Vagina (tissue), 2 donors: ENCODE data around the gene ECI2. TPM values are rescaled to one million over a fixed set of nuclear protein-coding genes. Genes with fewer than 3 reads are reported as not detected.

ENCODE experiments used
- DNase-seq, 2 donors: peaks; one replicate each; pipeline ENCODE4 v3.0.0-alpha.2; 2017; ENCODE audit errors: extremely low spot score in 2 of 2
- H3K27ac ChIP-seq: fragments of 200-600 bp; sonication (generic); one replicate; pipeline ENCODE4 v1.5.1; 2019
- H3K27me3 ChIP-seq: fragments of 200-600 bp; sonication (generic); one replicate; pipeline ENCODE4 v1.5.1; 2019
- H3K36me3 ChIP-seq, 2 donors: fragments of 200-600 bp; sonication (generic); one replicate each; pipeline ENCODE4 v1.5.1; 2017 to 2019
- H3K4me1 ChIP-seq: fragments of 200-600 bp; sonication (generic); one replicate; pipeline ENCODE4 v1.5.1; 2019
- H3K4me3 ChIP-seq, 2 donors: fragments of 200-600 bp; sonication (generic); 1 replicate in 1 of 2; 2 replicates in 1 of 2; pipeline ENCODE4 v1.5.1; 2016 to 2019
- H3K9me3 ChIP-seq: fragments of 200-600 bp; sonication (generic); one replicate; pipeline ENCODE4 v1.5.1; 2019
- CTCF ChIP-seq, 3 experiments: fragments of 450-650 bp in 2 of 3; fragments of 200-600 bp in 1 of 3; sonication (generic) in 1 of 3; IDR thresholded peaks; one replicate each; pipeline ENCODE4 v1.5.1; 2017 to 2019; ENCODE audit warnings: antibody characterized with exemption in 3 of 3, mild to moderate bottlenecking in 2 of 3, moderate library complexity in 2 of 3
- POLR2A ChIP-seq, 2 donors: fragments of 450-650 bp; IDR thresholded peaks; one replicate each; pipeline ENCODE4 v1.6.1; 2017; ENCODE audit warnings: antibody characterized with exemption in 2 of 2, mild to moderate bottlenecking in 2 of 2, moderate library complexity in 2 of 2
- POLR2AphosphoS5 ChIP-seq, 2 donors: sonication (generic); formaldehyde crosslinking; IDR thresholded peaks; one replicate each; pipeline ENCODE4 v1.9.0; 2017; ENCODE audit warnings: antibody characterized with exemption in 2 of 2, mild to moderate bottlenecking in 2 of 2, low read depth in 1 of 2; ENCODE audit not compliant: insufficient read depth in 1 of 2
- intact Hi-C: fragments of 100-400 bp; cut with DNase I; formaldehyde crosslinking; loops from one replicate; pipeline ENCODE4 v1.15.1; 2023
- total RNA-seq: library from RNA; depleted of rRNA; stranded (reverse); fragments of >200 nt; gene quantifications from one replicate; pipeline ENCODE4 v1.2.3, GENCODE V29; 2016

The ECI2 gene
- total RNA-seq, 1 donor from 2014 or later = 30.7 TPM

DNA sequence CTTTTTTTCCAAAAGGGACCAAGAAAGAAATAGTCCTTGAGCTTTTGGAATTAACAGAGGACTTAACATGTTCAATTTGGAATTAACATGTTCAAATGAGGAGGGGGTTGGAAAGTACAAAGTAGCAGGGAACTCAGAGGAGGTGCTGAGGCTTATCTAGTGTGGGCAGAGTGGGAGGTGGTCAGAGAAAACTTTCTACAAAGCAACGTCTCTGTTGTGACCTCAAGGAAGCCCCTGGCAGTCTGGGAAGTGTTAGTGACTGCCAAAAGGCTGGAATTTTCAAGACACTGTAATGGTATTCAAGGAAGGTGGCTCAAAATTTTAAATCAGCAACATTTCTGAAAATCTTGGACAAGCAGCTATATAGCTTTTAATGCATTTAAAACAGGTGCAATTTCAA, 7.3 kb downstream of the ECI2 start:
- no peak for TF ChIP-seq POLR2AphosphoS5 (IDR thresholded peaks at IDR 0.05; ENCODE audit: insufficient read depth in 1 of 2, low read depth in 1 of 2)
- TF ChIP-seq CTCF (IDR thresholded peaks at IDR 0.05) = no peak
- TF ChIP-seq POLR2A (IDR thresholded peaks at IDR 0.05) = no peak
- Histone ChIP-seq H3K36me3 (peaks cover 3 to 80% of the 10 kb centered on the region in 2 donors), H3K27ac (no peak overlapping the region), H3K9me3 (no peaks in the 10 kb centered on the region), H3K4me1 (peaks cover 7% of the 10 kb centered on the region), H3K4me3 (no peak overlapping the region), H3K27me3 (no peaks in the 10 kb centered on the region)
- DNase-seq = no peak
- intact Hi-C loops = no loop called here

DNA sequence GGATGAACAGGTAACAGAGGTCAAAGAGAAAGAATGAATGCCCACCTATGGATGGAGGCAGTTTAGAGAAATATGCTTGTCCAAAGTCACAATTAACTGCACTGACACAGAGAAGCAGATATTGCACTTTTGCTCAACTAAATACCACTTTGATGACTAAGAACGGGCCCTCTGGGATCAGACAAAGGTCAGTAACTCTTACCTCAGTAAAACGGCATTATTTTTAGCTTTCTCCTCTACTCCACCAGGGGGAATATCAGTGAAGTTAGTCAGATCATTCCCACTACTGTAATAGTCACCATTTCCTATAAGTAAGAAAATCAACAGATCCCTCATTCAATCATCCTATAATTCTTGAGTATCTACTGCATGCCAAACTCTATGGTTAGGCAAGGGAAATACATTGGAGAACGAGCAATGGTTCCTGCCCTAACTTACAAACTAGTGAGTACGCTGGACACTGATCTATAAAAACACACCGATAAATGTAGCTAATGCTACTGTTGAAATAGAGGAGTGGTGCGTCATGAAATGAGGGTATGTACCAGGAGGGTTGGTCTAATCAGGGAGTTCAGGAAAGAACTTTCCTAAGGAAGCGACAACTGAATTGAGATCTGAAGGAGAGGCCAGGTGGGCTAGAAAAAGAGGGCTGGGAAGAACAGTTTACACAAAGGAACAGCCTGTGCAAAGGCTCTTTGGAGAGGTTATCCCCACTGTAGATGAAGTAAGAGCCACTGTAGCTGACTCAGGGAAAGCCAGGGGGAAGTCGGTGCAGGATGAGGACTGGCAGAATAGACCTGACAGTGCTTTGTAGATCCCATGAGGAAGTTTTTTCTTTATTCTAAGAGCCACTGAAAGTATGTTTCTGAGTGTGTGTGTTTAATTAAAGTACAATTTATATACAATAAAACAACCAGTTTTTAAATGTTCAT, 9.2 kb downstream of the ECI2 start:
- Histone ChIP-seq H3K4me3 (no peak overlapping the region), H3K9me3 (no peaks in the 10 kb centered on the region), H3K4me1 (no peaks in the 10 kb centered on the region), H3K36me3 (peaks cover 3 to 90% of the 10 kb centered on the region in 2 donors), H3K27me3 (no peaks in the 10 kb centered on the region), H3K27ac (no peak overlapping the region)
- DNase-seq = no peak
- intact Hi-C loops = no loop called here
- no peak for TF ChIP-seq POLR2A (IDR thresholded peaks at IDR 0.05)

- Histone ChIP-seq H3K36me3 (peaks cover 3 to 94% of the 10 kb centered on the region in 2 donors), H3K4me1 (no peaks in the 10 kb centered on the region), H3K27me3 (no peaks in the 10 kb centered on the region), H3K27ac (no peak overlapping the region), H3K9me3 (no peaks in the 10 kb centered on the region), H3K4me3 (no peak overlapping the region)
- no peak for DNase-seq
- intact Hi-C loops = no loop called here
- no peak for TF ChIP-seq CTCF (IDR thresholded peaks at IDR 0.05)
- TF ChIP-seq POLR2AphosphoS5 (IDR thresholded peaks at IDR 0.05; ENCODE audit: insufficient read depth in 1 of 2, low read depth in 1 of 2) = no peak
- TF ChIP-seq POLR2A (IDR thresholded peaks at IDR 0.05) = no peak
Measured at GRCh38 chr6:4125500-4125899, 9.9 kb downstream of the ECI2 start.

DNA sequence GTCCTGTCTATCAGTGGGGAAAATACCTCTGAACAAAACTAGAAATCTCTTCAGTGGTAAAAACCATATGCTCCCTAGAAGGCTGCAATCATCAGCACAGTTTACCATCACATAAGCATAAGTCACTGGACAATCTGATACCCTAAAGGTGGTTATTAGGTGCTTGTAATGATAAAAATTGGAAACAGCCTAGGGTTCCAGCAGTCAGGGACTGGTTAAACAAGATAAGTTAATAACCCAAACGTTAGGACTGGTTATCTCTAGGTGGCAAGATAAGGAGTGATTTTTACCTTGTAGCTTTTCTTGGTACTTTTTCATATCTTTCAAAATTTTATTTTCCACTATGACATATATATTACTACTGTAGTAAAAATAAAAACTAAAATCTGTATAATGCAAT, 11.0 kb downstream of the ECI2 start:
- Histone ChIP-seq H3K36me3 (peaks cover 0 to 95% of the 10 kb centered on the region in 2 donors), H3K27ac (no peak overlapping the region), H3K9me3 (no peaks in the 10 kb centered on the region), H3K4me3 (no peak overlapping the region), H3K27me3 (no peaks in the 10 kb centered on the region), H3K4me1 (no peaks in the 10 kb centered on the region)
- intact Hi-C loops = no loop called here
- no peak for TF ChIP-seq POLR2AphosphoS5 (IDR thresholded peaks at IDR 0.05; ENCODE audit: insufficient read depth in 1 of 2, low read depth in 1 of 2)
- TF ChIP-seq CTCF (IDR thresholded peaks at IDR 0.05) = no peak
- no peak for DNase-seq

DNA sequence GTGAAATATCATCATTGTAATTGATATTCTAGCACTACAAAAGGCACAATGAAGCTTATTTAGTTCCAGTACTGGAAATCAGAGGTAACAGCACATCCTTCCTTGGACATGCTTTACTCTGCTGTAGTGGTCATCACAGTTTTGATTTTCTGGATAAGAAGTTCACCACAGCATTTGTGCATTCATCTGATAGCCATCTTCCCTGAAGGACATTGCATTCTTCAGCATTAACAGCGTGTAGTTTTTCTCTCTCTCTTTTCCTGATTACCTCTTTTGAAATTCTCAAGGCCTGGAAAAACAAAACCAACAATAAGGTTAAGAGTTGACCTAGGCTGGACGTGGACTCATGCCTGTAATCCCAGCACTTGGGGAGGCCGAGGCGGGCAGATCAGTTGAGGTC, 19.6 kb downstream of the ECI2 start:
- intact Hi-C loops = no loop called here
- Histone ChIP-seq H3K4me3 (no peak overlapping the region), H3K9me3 (no peaks in the 10 kb centered on the region), H3K27me3 (no peaks in the 10 kb centered on the region), H3K36me3 (peaks cover 3 to 54% of the 10 kb centered on the region in 2 donors), H3K4me1 (no peaks in the 10 kb centered on the region), H3K27ac (no peak overlapping the region)
- DNase-seq = no peak
- no peak for TF ChIP-seq POLR2A (IDR thresholded peaks at IDR 0.05)
- no peak for TF ChIP-seq CTCF (IDR thresholded peaks at IDR 0.05)
- TF ChIP-seq POLR2AphosphoS5 (IDR thresholded peaks at IDR 0.05; ENCODE audit: insufficient read depth in 1 of 2, low read depth in 1 of 2) = no peak
